Measurements from ENCODE around the gene TOPBP1. TPM values are rescaled to one million over a fixed set of nuclear protein-coding genes. Genes with fewer than 3 reads are reported as not detected.

TOPBP1 gene
- total RNA-seq, 1 donor from 2014 or later, result 91.2 TPM

- H3K4me1 Mint-ChIP-seq (ENCODE audit: low read depth), result peaks cover 13% of the 10 kb centered on the region
- H3K27me3 Mint-ChIP-seq (ENCODE audit: low read depth), result no peaks in the 10 kb centered on the region
- no peaks in the 10 kb centered on the region for H3K9me3 Mint-ChIP-seq
- no peak overlapping the region for H3K27ac Mint-ChIP-seq
- intact Hi-C loops (cut with micrococcal nuclease), result no loop called here
- H3K4me3 Mint-ChIP-seq (ENCODE audit: low read depth), result no peak overlapping the region
- H3K36me3 Mint-ChIP-seq (ENCODE audit: low read depth), result peaks cover 79% of the 10 kb centered on the region
- no peak for DNase-seq (ENCODE audit: low spot score)
Observed at GRCh38 chr3:133629146-133629545, 32.6 kb downstream of the TOPBP1 start.

- H3K27ac Mint-ChIP-seq, result no peak overlapping the region
- H3K9me3 Mint-ChIP-seq, result no peaks in the 10 kb centered on the region
- no peak for DNase-seq (ENCODE audit: low spot score)
- no peak overlapping the region for H3K4me3 Mint-ChIP-seq (ENCODE audit: low read depth)
- H3K27me3 Mint-ChIP-seq (ENCODE audit: low read depth), result no peaks in the 10 kb centered on the region
- peaks cover 76% of the 10 kb centered on the region for H3K36me3 Mint-ChIP-seq (ENCODE audit: low read depth)
- H3K4me1 Mint-ChIP-seq (ENCODE audit: low read depth), result peaks cover 13% of the 10 kb centered on the region
- intact Hi-C loops (cut with micrococcal nuclease), result no loop called here
Observed at GRCh38 chr3:133627789-133628188, 34.0 kb downstream of the TOPBP1 start.

GRCh38 chr3:133620066-133620784 lies 41.5 kb downstream of the TOPBP1 start:
- Mint-ChIP-seq H3K27me3 (ENCODE audit: low read depth) (no peaks in the 10 kb centered on the region), H3K4me1 (ENCODE audit: low read depth) (peaks cover 12% of the 10 kb centered on the region), H3K36me3 (ENCODE audit: low read depth) (peaks cover 77% of the 10 kb centered on the region), H3K27ac (peak overlapping the region; percentile 40), H3K4me3 (ENCODE audit: low read depth) (no peak overlapping the region), H3K9me3 (no peaks in the 10 kb centered on the region)
- intact Hi-C loops (cut with micrococcal nuclease), result no loop called here
- no peak for DNase-seq (ENCODE audit: low spot score)

GRCh38 chr3:133611534-133611933 lies 50.2 kb downstream of the TOPBP1 start:
- Mint-ChIP-seq H3K27ac (no peak overlapping the region), H3K9me3 (no peaks in the 10 kb centered on the region), H3K4me1 (ENCODE audit: low read depth) (peaks cover 2% of the 10 kb centered on the region), H3K36me3 (ENCODE audit: low read depth) (peaks cover 87% of the 10 kb centered on the region), H3K27me3 (ENCODE audit: low read depth) (no peaks in the 10 kb centered on the region), H3K4me3 (ENCODE audit: low read depth) (no peak overlapping the region)
- no peak for DNase-seq (ENCODE audit: low spot score)
- intact Hi-C loops (cut with micrococcal nuclease), result no loop called here

- Mint-ChIP-seq H3K36me3 (ENCODE audit: low read depth) (peaks cover 83% of the 10 kb centered on the region), H3K27ac (no peak overlapping the region), H3K27me3 (ENCODE audit: low read depth) (no peaks in the 10 kb centered on the region), H3K4me3 (ENCODE audit: low read depth) (no peak overlapping the region), H3K4me1 (ENCODE audit: low read depth) (peaks cover 2% of the 10 kb centered on the region), H3K9me3 (no peaks in the 10 kb centered on the region)
- intact Hi-C loops (cut with micrococcal nuclease), result no loop called here
- no peak for DNase-seq (ENCODE audit: low spot score)
Observed at GRCh38 chr3:133610031-133610430, 51.7 kb downstream of the TOPBP1 start.

- no peak for DNase-seq (ENCODE audit: low spot score)
- no peak overlapping the region for H3K27ac Mint-ChIP-seq
- no peaks in the 10 kb centered on the region for H3K9me3 Mint-ChIP-seq
- H3K4me1 Mint-ChIP-seq (ENCODE audit: low read depth), result no peaks in the 10 kb centered on the region
- H3K36me3 Mint-ChIP-seq (ENCODE audit: low read depth), result peaks cover 86% of the 10 kb centered on the region
- intact Hi-C loops (cut with micrococcal nuclease), result no loop called here
- no peaks in the 10 kb centered on the region for H3K27me3 Mint-ChIP-seq (ENCODE audit: low read depth)
- no peak overlapping the region for H3K4me3 Mint-ChIP-seq (ENCODE audit: low read depth)
Observed at GRCh38 chr3:133608388-133608787, 53.4 kb downstream of the TOPBP1 start.

GRCh38 chr3:133607816-133608215 lies 53.9 kb downstream of the TOPBP1 start:
- Mint-ChIP-seq H3K4me1 (ENCODE audit: low read depth) (no peaks in the 10 kb centered on the region), H3K27me3 (ENCODE audit: low read depth) (no peaks in the 10 kb centered on the region), H3K36me3 (ENCODE audit: low read depth) (peaks cover 83% of the 10 kb centered on the region), H3K9me3 (no peaks in the 10 kb centered on the region), H3K4me3 (ENCODE audit: low read depth) (no peak overlapping the region), H3K27ac (no peak overlapping the region)
- DNase-seq (ENCODE audit: low spot score), result no peak
- intact Hi-C loops (cut with micrococcal nuclease), result no loop called here

- H3K36me3 Mint-ChIP-seq (ENCODE audit: low read depth), result peaks cover 85% of the 10 kb centered on the region
- no peaks in the 10 kb centered on the region for H3K27me3 Mint-ChIP-seq (ENCODE audit: low read depth)
- no peaks in the 10 kb centered on the region for H3K9me3 Mint-ChIP-seq
- peaks cover under 1% of the 10 kb centered on the region for H3K4me1 Mint-ChIP-seq (ENCODE audit: low read depth)
- no peak for DNase-seq (ENCODE audit: low spot score)
- H3K4me3 Mint-ChIP-seq (ENCODE audit: low read depth), result no peak overlapping the region
- intact Hi-C loops (cut with micrococcal nuclease), result no loop called here
- no peak overlapping the region for H3K27ac Mint-ChIP-seq
Observed at GRCh38 chr3:133606902-133607301, 54.8 kb downstream of the TOPBP1 start.

GRCh38 chr3:133606342-133606741 lies 55.4 kb downstream of the TOPBP1 start:
- peaks cover 3% of the 10 kb centered on the region for H3K4me1 Mint-ChIP-seq (ENCODE audit: low read depth)

GRCh38 chr3:133600572-133601081 lies 61.1 kb downstream of the TOPBP1 start:
- H3K4me3 Mint-ChIP-seq (ENCODE audit: low read depth), result no peak overlapping the region

More at GRCh38 chr3:133606342-133606741, 55.4 kb downstream of the TOPBP1 start:
- Mint-ChIP-seq H3K27me3 (ENCODE audit: low read depth) (no peaks in the 10 kb centered on the region), H3K27ac (no peak overlapping the region), H3K36me3 (ENCODE audit: low read depth) (peaks cover 85% of the 10 kb centered on the region), H3K9me3 (no peaks in the 10 kb centered on the region), H3K4me3 (ENCODE audit: low read depth) (no peak overlapping the region)
- intact Hi-C loops (cut with micrococcal nuclease), result no loop called here
- DNase-seq (ENCODE audit: low spot score), result no peak

GRCh38 chr3:133599280-133599679 lies 62.5 kb downstream of the TOPBP1 start:
- intact Hi-C loops (cut with micrococcal nuclease), result loop anchor here (5.0 kb wide), 2 partner anchors 48 to 63 kb away; partner anchors contain the start of gene TOPBP1
- no peak overlapping the region for H3K27ac Mint-ChIP-seq
- no peaks in the 10 kb centered on the region for H3K27me3 Mint-ChIP-seq (ENCODE audit: low read depth)
- H3K4me3 Mint-ChIP-seq (ENCODE audit: low read depth), result no peak overlapping the region
- peaks cover 19% of the 10 kb centered on the region for H3K4me1 Mint-ChIP-seq (ENCODE audit: low read depth)
- no peaks in the 10 kb centered on the region for H3K9me3 Mint-ChIP-seq
- DNase-seq (ENCODE audit: low spot score), result no peak
- H3K36me3 Mint-ChIP-seq (ENCODE audit: low read depth), result peaks cover 49% of the 10 kb centered on the region

More at GRCh38 chr3:133600572-133601081, 61.1 kb downstream of the TOPBP1 start:
- DNase-seq (ENCODE audit: low spot score), result no peak
- H3K4me1 Mint-ChIP-seq (ENCODE audit: low read depth), result peaks cover 9% of the 10 kb centered on the region
- intact Hi-C loops (cut with micrococcal nuclease), result no loop called here
- no peaks in the 10 kb centered on the region for H3K27me3 Mint-ChIP-seq (ENCODE audit: low read depth)
- peaks cover 62% of the 10 kb centered on the region for H3K36me3 Mint-ChIP-seq (ENCODE audit: low read depth)
- H3K27ac Mint-ChIP-seq, result no peak overlapping the region
- H3K9me3 Mint-ChIP-seq, result no peaks in the 10 kb centered on the region

- H3K27ac Mint-ChIP-seq, result peak overlapping the region; percentile 70
Observed at GRCh38 chr3:133598405-133598804, 63.3 kb downstream of the TOPBP1 start.

GRCh38 chr3:133595341-133595740 lies 66.4 kb downstream of the TOPBP1 start:
- intact Hi-C loops (cut with micrococcal nuclease), result loop anchor here (1.0 to 5.0 kb wide), 5 partner anchors 21 to 152 kb away; partner anchors contain the start of gene TOPBP1
- Mint-ChIP-seq H3K27me3 (ENCODE audit: low read depth) (no peaks in the 10 kb centered on the region), H3K27ac (peak overlapping the region; percentile 79), H3K4me1 (ENCODE audit: low read depth) (peaks cover 28% of the 10 kb centered on the region), H3K36me3 (ENCODE audit: low read depth) (peaks cover 28% of the 10 kb centered on the region), H3K9me3 (no peaks in the 10 kb centered on the region), H3K4me3 (ENCODE audit: low read depth) (no peak overlapping the region)
- no peak for DNase-seq (ENCODE audit: low spot score)

More at GRCh38 chr3:133598405-133598804, 63.3 kb downstream of the TOPBP1 start:
- Mint-ChIP-seq H3K36me3 (ENCODE audit: low read depth) (peaks cover 45% of the 10 kb centered on the region), H3K4me3 (ENCODE audit: low read depth) (no peak overlapping the region), H3K4me1 (ENCODE audit: low read depth) (peaks cover 19% of the 10 kb centered on the region), H3K27me3 (ENCODE audit: low read depth) (no peaks in the 10 kb centered on the region), H3K9me3 (no peaks in the 10 kb centered on the region)
- intact Hi-C loops (cut with micrococcal nuclease), result loop anchor here (5.0 kb wide), 2 partner anchors 49 to 64 kb away; partner anchors contain the start of gene TOPBP1
- DNase-seq (ENCODE audit: low spot score), result no peak
